ENCODE data around the gene EIF4G3.

Gene EIF4G3

DNA sequence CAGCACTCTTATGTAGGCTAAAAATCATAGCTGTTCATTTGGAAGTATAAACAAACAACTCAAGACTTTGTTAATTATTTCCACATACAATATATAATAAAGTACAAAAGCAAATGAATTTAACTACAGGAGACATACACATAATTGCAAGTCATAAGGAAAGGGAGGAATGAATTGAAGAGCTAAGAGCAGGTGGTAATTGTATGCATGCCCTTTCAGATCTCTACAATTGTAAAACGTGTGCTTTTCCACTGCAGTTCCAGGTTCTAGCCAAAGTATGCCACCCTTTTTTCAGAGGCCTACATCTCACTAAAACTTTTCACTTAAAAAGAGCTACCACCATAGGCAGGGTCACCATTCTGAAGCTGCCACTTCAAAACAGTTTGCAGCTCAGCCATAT is 346.8 kb downstream of the EIF4G3 start:
- no peaks in the 10 kb centered on the region for H3K9me2 ChIP-seq (ENCODE audit: low read depth, low read length)
- H2AFZ ChIP-seq (ENCODE audit: low read length), result no peak overlapping the region
- no peaks in the 10 kb centered on the region for H4K20me1 ChIP-seq (ENCODE audit: insufficient read depth, low read length)
- H3K27me3 ChIP-seq (ENCODE audit: insufficient read depth, low read length), result no peaks in the 10 kb centered on the region
- H3K4me1 ChIP-seq (ENCODE audit: insufficient read depth, low read length, severe bottlenecking), result no peaks in the 10 kb centered on the region
- H3F3A ChIP-seq (ENCODE audit: insufficient read depth, low read length), result no peaks in the 10 kb centered on the region
- H3K36me3 ChIP-seq (ENCODE audit: insufficient read depth, low read length), result peaks cover 40% of the 10 kb centered on the region
- H3K4me3 ChIP-seq (ENCODE audit: low read depth, low read length, poor library complexity, severe bottlenecking), result no peak overlapping the region
- H3K9ac ChIP-seq (ENCODE audit: low read length), result no peak overlapping the region
- no peak overlapping the region for H3K4me2 ChIP-seq (ENCODE audit: low read length)
- peaks cover 7% of the 10 kb centered on the region; the same call in 1 of the 2 replicates for H3K9me3 ChIP-seq (ENCODE audit: low read length)
- TF ChIP-seq EZH2 (IDR thresholded peaks at IDR 0.05; ENCODE audit: borderline replicate concordance, low read length) (no peak), CTCF (IDR thresholded peaks at IDR 0.05; ENCODE audit: low read length) (no peak)
- H3K27ac ChIP-seq (ENCODE audit: low read depth, low read length, poor library complexity, severe bottlenecking), result no peak overlapping the region
- H3K79me2 ChIP-seq (ENCODE audit: insufficient read depth, low read length), result no peaks in the 10 kb centered on the region

DNA sequence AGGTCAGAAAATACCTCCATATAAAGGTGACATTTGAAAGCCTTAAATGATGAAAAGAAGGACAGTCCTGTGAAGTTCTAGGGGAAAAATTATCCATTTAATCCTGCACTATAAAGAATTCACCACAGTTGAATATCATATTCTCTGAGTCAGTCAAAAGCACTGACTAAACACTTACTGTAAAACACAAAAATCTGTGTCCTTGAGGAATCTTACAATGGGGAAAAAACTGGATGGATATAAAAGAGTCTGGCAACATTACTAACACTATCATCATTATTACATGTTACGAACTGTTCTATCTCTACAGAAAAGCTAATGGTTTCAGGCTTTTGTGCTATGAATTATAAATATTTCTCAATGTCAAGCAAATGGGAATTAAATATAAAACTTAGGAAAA is 347.2 kb downstream of the EIF4G3 start:
- Histone ChIP-seq H3K9ac (ENCODE audit: low read length) (no peak overlapping the region), H3K36me3 (ENCODE audit: insufficient read depth, low read length) (peaks cover 40% of the 10 kb centered on the region)

DNA sequence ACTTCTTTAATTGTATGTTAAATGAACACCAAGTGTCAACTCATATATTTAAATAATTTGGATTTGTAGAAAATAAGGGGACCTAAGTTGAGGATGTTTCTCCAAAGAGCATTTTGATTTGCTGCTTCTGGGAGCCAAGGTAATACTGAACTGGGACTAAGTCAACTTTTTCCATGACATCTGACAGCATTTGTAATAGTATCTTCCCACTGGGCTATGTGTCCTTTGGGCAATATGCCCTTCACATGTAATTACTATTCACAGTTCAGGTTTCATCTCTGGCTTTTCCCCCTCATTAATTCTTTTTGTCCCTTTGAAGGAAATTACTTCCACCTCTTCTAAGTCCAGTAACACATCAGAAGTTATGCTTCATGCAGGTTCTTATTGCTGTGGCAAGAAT is 352.9 kb downstream of the EIF4G3 start:
- no peak for TF ChIP-seq CTCF (IDR thresholded peaks at IDR 0.05; ENCODE audit: low read length)
- no peak for TF ChIP-seq EZH2 (IDR thresholded peaks at IDR 0.05; ENCODE audit: borderline replicate concordance, low read length)
- Histone ChIP-seq H3F3A (ENCODE audit: insufficient read depth, low read length) (no peaks in the 10 kb centered on the region), H3K9ac (ENCODE audit: low read length) (no peak overlapping the region), H3K4me1 (ENCODE audit: insufficient read depth, low read length, severe bottlenecking) (no peaks in the 10 kb centered on the region), H3K36me3 (ENCODE audit: insufficient read depth, low read length) (peaks cover 41% of the 10 kb centered on the region), H3K9me3 (ENCODE audit: low read length) (peaks cover 3% of the 10 kb centered on the region; the same call in 1 of the 2 replicates), H3K9me2 (ENCODE audit: low read depth, low read length) (no peaks in the 10 kb centered on the region), H2AFZ (ENCODE audit: low read length) (no peak overlapping the region), H3K4me2 (ENCODE audit: low read length) (no peak overlapping the region), H3K4me3 (ENCODE audit: low read depth, low read length, poor library complexity, severe bottlenecking) (no peak overlapping the region), H3K79me2 (ENCODE audit: insufficient read depth, low read length) (no peaks in the 10 kb centered on the region), H3K27ac (ENCODE audit: low read depth, low read length, poor library complexity, severe bottlenecking) (no peak overlapping the region), H3K27me3 (ENCODE audit: insufficient read depth, low read length) (no peaks in the 10 kb centered on the region), H4K20me1 (ENCODE audit: insufficient read depth, low read length) (no peaks in the 10 kb centered on the region)

More for the DNA sequence above, 347.2 kb downstream of the EIF4G3 start:
- Histone ChIP-seq H3K4me2 (ENCODE audit: low read length) (no peak overlapping the region), H3K4me1 (ENCODE audit: insufficient read depth, low read length, severe bottlenecking) (no peaks in the 10 kb centered on the region), H3K9me2 (ENCODE audit: low read depth, low read length) (no peaks in the 10 kb centered on the region), H3K4me3 (ENCODE audit: low read depth, low read length, poor library complexity, severe bottlenecking) (no peak overlapping the region), H3K27ac (ENCODE audit: low read depth, low read length, poor library complexity, severe bottlenecking) (no peak overlapping the region), H3K9me3 (ENCODE audit: low read length) (peaks cover 7% of the 10 kb centered on the region; the same call in 1 of the 2 replicates), H3F3A (ENCODE audit: insufficient read depth, low read length) (no peaks in the 10 kb centered on the region), H4K20me1 (ENCODE audit: insufficient read depth, low read length) (no peaks in the 10 kb centered on the region), H3K27me3 (ENCODE audit: insufficient read depth, low read length) (no peaks in the 10 kb centered on the region), H3K79me2 (ENCODE audit: insufficient read depth, low read length) (no peaks in the 10 kb centered on the region), H2AFZ (ENCODE audit: low read length) (no peak overlapping the region)
- TF ChIP-seq EZH2 (IDR thresholded peaks at IDR 0.05; ENCODE audit: borderline replicate concordance, low read length), result no peak
- no peak for TF ChIP-seq CTCF (IDR thresholded peaks at IDR 0.05; ENCODE audit: low read length)

Measured in OCI-LY1 (cell line).